ENCODE results near the gene NELL1.
"Not testable (repeated sequence)": the region's sequence is repeated elsewhere in the genome, so short reads cannot be mapped to it uniquely, and the experiment has no call there.

Gene NELL1

DNA sequence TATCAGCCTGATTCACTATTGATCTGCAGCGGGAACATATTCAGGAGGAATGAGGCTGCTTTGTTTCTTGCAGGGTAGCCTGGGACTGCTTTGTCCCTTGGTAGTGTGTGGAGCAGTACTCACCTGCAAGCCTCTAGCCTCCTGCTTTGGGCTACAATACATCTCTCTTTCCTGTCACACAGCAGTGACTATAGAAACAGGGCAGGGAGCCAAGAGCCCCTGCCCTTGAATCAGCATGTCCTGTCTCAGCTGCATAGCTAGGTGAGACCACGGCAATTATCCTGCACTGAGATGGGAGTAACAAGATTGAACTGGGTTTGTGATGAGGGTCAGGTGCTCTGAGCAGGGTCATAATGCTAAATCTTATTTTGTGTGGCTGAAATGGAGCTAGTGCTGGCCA, 191.9 kb downstream of the NELL1 start:
- TF ChIP-seq, protein P1, sequence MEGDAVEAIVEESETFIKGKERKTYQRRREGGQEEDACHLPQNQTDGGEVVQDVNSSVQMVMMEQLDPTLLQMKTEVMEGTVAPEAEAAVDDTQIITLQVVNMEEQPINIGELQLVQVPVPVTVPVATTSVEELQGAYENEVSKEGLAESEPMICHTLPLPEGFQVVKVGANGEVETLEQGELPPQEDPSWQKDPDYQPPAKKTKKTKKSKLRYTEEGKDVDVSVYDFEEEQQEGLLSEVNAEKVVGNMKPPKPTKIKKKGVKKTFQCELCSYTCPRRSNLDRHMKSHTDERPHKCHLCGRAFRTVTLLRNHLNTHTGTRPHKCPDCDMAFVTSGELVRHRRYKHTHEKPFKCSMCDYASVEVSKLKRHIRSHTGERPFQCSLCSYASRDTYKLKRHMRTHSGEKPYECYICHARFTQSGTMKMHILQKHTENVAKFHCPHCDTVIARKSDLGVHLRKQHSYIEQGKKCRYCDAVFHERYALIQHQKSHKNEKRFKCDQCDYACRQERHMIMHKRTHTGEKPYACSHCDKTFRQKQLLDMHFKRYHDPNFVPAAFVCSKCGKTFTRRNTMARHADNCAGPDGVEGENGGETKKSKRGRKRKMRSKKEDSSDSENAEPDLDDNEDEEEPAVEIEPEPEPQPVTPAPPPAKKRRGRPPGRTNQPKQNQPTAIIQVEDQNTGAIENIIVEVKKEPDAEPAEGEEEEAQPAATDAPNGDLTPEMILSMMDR (IDR thresholded peaks at IDR 0.05): no peak
- Histone ChIP-seq H3K27ac (no peak overlapping the region), H3K4me3 (no peak overlapping the region)
- DNase-seq (ENCODE audit: low spot score): no peak

DNA sequence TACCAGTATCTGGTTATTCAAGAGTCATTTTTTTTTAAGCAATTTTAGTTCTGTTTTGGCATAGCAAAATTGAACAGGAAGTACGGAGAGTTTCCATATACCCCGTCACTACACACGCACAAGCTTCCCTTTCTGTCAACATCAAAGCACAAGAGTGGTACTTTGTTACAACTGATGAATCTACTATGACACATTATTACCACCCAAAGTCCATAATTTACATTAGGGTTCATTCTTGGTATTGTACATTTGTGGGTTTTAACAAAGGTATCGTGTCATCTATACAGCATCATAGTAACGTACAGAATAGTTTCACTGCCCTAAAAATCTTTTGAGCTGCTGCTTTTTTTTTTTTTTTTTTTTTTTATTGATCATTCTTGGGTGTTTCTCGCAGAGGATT, 192.9 kb downstream of the NELL1 start:
- not testable (repeated sequence) for H3K4me3 ChIP-seq; DNase-seq (ENCODE audit: low spot score); H3K27ac ChIP-seq

DNA sequence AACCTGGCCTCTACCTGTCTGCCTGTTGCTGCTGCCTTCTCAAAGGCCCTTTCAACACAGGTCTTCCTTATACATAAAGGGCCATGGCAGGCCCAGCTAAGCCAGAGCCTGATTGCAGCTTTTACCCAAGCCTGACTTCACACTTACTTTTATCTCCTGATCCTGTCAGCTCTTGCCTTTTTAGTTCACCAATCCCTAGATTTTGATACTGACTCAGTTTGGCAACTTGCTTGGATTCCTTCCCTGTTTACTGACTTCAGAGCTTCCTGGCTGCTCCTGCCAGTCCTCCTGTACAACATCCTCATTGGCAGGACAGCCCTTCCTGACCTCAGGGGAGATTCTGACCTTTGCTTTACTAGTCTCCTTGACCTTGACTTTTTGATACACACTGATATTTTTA, 195.2 kb downstream of the NELL1 start:
- Histone ChIP-seq H3K4me3 (no peak overlapping the region), H3K27ac (no peak overlapping the region)
- TF ChIP-seq, protein P1 (IDR thresholded peaks at IDR 0.05): no peak
- DNase-seq (ENCODE audit: low spot score): no peak

DNA sequence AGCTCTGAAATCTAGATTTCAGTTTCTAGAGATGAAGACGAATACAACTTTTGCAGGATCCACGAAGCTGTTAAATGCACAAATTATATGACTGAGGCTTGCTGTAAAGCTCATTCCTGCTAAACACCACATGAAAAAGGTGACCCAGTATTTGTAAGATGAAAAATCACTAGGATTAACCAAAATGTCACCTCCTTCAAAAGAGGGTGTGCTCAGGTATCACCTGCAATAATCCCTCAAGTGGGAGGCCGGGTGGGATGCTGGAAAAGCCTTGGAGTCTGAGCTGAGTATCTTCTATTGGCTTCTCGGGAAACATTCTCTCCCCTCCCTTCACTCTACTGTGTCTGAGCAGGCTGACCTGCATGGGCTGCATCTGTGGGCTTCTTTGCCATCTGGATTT, 195.8 kb downstream of the NELL1 start:
- DNase-seq (ENCODE audit: low spot score): no peak
- TF ChIP-seq, protein P1 (IDR thresholded peaks at IDR 0.05): no peak
- Histone ChIP-seq H3K4me3 (no peak overlapping the region), H3K27ac (no peak overlapping the region)

DNA sequence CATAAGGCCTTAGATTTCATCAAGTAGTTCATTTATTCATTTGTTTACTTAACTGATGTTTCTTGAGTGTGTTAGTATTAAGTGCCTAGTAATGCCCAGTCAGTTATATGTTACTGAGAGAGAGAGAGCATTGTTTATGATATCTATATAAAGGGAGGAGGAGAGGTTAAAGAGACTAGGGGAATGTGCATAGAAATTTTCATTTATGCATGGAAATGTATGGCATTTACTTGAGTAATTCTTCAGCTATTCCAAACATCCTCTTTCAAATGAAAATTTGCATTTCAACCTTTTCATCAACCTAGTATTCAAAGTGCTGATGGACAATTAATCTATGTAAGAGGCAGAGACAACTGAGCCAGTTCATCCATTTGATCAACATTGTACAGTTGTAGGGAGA, 199.7 kb downstream of the NELL1 start:
- H3K27ac ChIP-seq: no peak overlapping the region
- no peak overlapping the region for H3K4me3 ChIP-seq
- no peak for DNase-seq (ENCODE audit: low spot score)
- TF ChIP-seq, protein P1 (IDR thresholded peaks at IDR 0.05): no peak

DNA sequence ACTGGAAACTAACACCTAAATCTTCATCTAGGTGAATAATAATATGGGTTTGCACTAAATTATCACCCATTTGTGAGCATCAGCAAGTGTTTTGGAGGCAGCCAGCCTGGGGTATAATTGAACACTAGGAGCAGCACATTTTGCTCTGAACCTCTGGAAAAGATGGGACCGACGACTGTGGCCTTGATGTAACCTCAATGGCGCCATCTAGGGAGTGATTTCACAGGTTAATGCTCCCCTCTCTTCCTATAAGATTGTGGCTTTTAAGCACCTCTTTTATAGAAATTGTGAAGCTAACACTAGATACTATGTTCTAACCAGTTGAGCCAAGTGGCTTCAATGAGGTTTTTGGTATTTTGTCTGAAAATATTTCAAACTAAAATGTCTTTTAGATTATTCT, 203.7 kb downstream of the NELL1 start:
- H3K27ac ChIP-seq: no peak overlapping the region
- DNase-seq (ENCODE audit: low spot score): no peak
- TF ChIP-seq, protein P1 (IDR thresholded peaks at IDR 0.05): no peak
- H3K4me3 ChIP-seq: no peak overlapping the region

DNA sequence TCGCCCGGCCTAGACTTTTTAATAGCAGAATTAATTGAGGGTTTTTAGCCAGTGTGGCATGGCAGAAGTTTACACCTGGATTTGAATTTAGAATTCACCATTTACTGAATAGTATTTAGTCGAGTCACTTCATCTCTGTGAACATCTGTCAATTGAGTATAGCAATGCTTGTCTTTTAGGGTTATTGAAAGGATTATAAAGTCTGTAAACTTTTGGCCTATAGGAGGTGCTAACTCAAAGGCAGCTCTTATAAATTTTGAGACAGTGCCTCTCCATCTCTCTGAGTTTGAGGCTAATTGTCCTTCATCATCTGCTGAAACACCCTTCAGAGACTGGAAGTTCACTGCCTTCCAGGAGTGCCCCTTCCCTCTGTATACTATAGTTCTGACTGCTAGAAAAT, 205.0 kb downstream of the NELL1 start:
- TF ChIP-seq, protein P1 (IDR thresholded peaks at IDR 0.05): no peak
- DNase-seq (ENCODE audit: low spot score): no peak
- no peak overlapping the region for H3K4me3 ChIP-seq
- no peak overlapping the region for H3K27ac ChIP-seq

DNA sequence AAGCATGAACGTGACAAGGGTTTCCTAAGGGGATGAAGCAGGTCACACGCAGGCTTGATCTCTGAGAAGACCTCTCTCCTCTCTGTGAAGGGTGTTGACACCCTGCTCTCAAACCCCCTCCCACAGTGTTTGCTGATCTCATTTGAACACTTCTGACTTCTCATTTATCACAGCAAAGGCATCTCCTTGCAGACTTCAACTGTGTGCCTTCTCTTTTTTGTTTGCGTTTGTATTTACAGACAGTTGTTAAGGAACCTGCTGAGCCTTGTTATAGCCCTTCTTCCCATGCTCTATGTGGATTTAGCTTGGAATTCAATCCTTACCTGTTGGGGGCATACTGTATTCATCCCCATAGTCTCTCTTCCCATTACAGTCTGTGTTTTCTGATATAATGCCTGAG, 206.5 kb downstream of the NELL1 start:
- Histone ChIP-seq H3K27ac (no peak overlapping the region), H3K4me3 (no peak overlapping the region)
- no peak for DNase-seq (ENCODE audit: low spot score)
- TF ChIP-seq, protein P1 (IDR thresholded peaks at IDR 0.05): no peak

All from coronary artery (tissue), 2 donors.